Tibial nerve (tissue), 4 donors: ENCODE data around the gene DNAH6.

Source experiments
- EP300 ChIP-seq, 2 donors: sonication (generic); formaldehyde crosslinking; IDR thresholded peaks; one replicate each; pipeline ENCODE4 v1.6.1; 2017; ENCODE audit warnings: antibody characterized with exemption in 2 of 2, mild to moderate bottlenecking in 1 of 2
- POLR2A ChIP-seq, 2 donors: fragments of 450-650 bp; IDR thresholded peaks; one replicate each; pipeline ENCODE4 v1.6.1; 2017; ENCODE audit warnings: antibody characterized with exemption in 2 of 2, mild to moderate bottlenecking in 2 of 2, moderate library complexity in 2 of 2
- TF ChIP-seq, protein P1 (sequence below), 5 experiments: fragments of 200-600 bp in 3 of 5; fragments of 450-650 bp in 2 of 5; sonication (generic) in 3 of 5; IDR thresholded peaks; one replicate each; pipeline ENCODE4 v1.5.1; 2016 to 2019; ENCODE audit warnings: antibody characterized with exemption in 5 of 5, mild to moderate bottlenecking in 3 of 5, moderate library complexity in 2 of 5

GRCh38 chr2:84579661-84580060 is 63.4 kb downstream of the DNAH6 start:
- TF ChIP-seq, protein P1, sequence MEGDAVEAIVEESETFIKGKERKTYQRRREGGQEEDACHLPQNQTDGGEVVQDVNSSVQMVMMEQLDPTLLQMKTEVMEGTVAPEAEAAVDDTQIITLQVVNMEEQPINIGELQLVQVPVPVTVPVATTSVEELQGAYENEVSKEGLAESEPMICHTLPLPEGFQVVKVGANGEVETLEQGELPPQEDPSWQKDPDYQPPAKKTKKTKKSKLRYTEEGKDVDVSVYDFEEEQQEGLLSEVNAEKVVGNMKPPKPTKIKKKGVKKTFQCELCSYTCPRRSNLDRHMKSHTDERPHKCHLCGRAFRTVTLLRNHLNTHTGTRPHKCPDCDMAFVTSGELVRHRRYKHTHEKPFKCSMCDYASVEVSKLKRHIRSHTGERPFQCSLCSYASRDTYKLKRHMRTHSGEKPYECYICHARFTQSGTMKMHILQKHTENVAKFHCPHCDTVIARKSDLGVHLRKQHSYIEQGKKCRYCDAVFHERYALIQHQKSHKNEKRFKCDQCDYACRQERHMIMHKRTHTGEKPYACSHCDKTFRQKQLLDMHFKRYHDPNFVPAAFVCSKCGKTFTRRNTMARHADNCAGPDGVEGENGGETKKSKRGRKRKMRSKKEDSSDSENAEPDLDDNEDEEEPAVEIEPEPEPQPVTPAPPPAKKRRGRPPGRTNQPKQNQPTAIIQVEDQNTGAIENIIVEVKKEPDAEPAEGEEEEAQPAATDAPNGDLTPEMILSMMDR (IDR thresholded peaks at IDR 0.05) = no peak
- no peak for TF ChIP-seq POLR2A (IDR thresholded peaks at IDR 0.05)
- no peak for TF ChIP-seq EP300 (IDR thresholded peaks at IDR 0.05)
